Ascending aorta (tissue), 2 donors: ENCODE results near the gene DACH2. TPM values are rescaled to one million over a fixed set of nuclear protein-coding genes. Genes with fewer than 3 reads are reported as not detected.

Source experiments
- DNase-seq, 2 donors: peaks; one replicate each; pipeline ENCODE4 v3.0.0-alpha.2; 2019; ENCODE audit warnings: low spot score in 2 of 2
- H3K27ac ChIP-seq, 2 donors: fragments of 200-600 bp; sonication (generic); one replicate each; pipeline ENCODE4 v1.5.1; 2016 to 2017; ENCODE audit warnings: mild to moderate bottlenecking in 1 of 2
- H3K27me3 ChIP-seq: fragments of 200-600 bp; sonication (generic); one replicate; pipeline ENCODE4 v1.5.1; 2017
- H3K36me3 ChIP-seq, 2 donors: fragments of 200-600 bp; sonication (generic); one replicate each; pipeline ENCODE4 v1.5.1; 2016
- H3K4me1 ChIP-seq, 2 donors: fragments of 200-600 bp; sonication (generic); one replicate each; pipeline ENCODE4 v1.5.1; 2016 to 2017; ENCODE audit warnings: mild to moderate bottlenecking in 1 of 2
- H3K4me3 ChIP-seq, 2 donors: fragments of 200-600 bp; sonication (generic); one replicate each; pipeline ENCODE4 v1.5.1; 2016 to 2017; ENCODE audit warnings: mild to moderate bottlenecking in 1 of 2
- H3K9me3 ChIP-seq, 2 donors: fragments of 200-600 bp; sonication (generic); one replicate each; pipeline ENCODE4 v1.5.1; 2016
- intact Hi-C: fragments of 100-400 bp; cut with DNase I; formaldehyde crosslinking; loops from one replicate; pipeline ENCODE4 v1.15.1; 2023
- total RNA-seq: library from RNA; depleted of rRNA; stranded (reverse); fragments of >200 nt; gene quantifications from one replicate; pipeline ENCODE4 v1.1.0, GENCODE V29; 2016
- TF ChIP-seq, protein P1 (sequence below), 3 experiments: fragments of 200-600 bp in 2 of 3; fragments of 450-650 bp in 1 of 3; sonication (generic) in 2 of 3; IDR thresholded peaks; one replicate each; pipeline ENCODE4 v1.5.1; 2016 to 2019; ENCODE audit warnings: antibody characterized with exemption in 3 of 3, mild to moderate bottlenecking in 1 of 3, moderate library complexity in 1 of 3

DACH2 gene
- total RNA-seq, 1 donor from 2014 or later: not detected

- no peak overlapping the region for H3K27ac ChIP-seq
- H3K4me1 ChIP-seq: no peaks in the 10 kb centered on the region
- no peaks in the 10 kb centered on the region for H3K9me3 ChIP-seq
- DNase-seq: no peak
- TF ChIP-seq, protein P1, sequence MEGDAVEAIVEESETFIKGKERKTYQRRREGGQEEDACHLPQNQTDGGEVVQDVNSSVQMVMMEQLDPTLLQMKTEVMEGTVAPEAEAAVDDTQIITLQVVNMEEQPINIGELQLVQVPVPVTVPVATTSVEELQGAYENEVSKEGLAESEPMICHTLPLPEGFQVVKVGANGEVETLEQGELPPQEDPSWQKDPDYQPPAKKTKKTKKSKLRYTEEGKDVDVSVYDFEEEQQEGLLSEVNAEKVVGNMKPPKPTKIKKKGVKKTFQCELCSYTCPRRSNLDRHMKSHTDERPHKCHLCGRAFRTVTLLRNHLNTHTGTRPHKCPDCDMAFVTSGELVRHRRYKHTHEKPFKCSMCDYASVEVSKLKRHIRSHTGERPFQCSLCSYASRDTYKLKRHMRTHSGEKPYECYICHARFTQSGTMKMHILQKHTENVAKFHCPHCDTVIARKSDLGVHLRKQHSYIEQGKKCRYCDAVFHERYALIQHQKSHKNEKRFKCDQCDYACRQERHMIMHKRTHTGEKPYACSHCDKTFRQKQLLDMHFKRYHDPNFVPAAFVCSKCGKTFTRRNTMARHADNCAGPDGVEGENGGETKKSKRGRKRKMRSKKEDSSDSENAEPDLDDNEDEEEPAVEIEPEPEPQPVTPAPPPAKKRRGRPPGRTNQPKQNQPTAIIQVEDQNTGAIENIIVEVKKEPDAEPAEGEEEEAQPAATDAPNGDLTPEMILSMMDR (IDR thresholded peaks at IDR 0.05): no peak
- intact Hi-C loops: no loop called here
- no peak overlapping the region for H3K4me3 ChIP-seq
- H3K36me3 ChIP-seq: no peaks in the 10 kb centered on the region
- no peaks in the 10 kb centered on the region for H3K27me3 ChIP-seq
Observed at GRCh38 chrX:86137071-86137470, 11.2 kb upstream of the DACH2 start.

DNA sequence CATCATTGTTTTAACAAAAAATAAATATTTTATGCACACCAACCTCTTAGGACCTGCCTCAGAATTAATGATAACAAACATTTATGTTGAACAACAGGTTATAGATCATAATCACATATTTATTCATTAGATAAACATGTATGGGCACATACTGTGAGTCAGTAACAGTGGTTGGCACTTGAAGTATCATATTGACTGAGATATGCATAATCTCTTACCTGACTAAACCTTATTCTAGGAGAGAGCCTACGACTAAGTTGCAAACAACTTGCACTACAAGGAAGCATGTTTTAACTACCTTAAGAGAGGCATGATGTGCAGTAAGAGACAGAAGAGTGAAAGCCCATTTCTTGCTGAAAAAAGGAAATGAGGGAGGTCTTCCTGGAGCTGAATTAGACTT lies 6.5 kb upstream of the DACH2 start:
- no peak for DNase-seq
- no peaks in the 10 kb centered on the region for H3K36me3 ChIP-seq
- H3K4me3 ChIP-seq: no peak overlapping the region
- no peaks in the 10 kb centered on the region for H3K9me3 ChIP-seq
- H3K4me1 ChIP-seq: no peaks in the 10 kb centered on the region
- H3K27ac ChIP-seq: no peak overlapping the region
- intact Hi-C loops: no loop called here
- TF ChIP-seq, protein P1 (IDR thresholded peaks at IDR 0.05): no peak
- no peaks in the 10 kb centered on the region for H3K27me3 ChIP-seq

DNA sequence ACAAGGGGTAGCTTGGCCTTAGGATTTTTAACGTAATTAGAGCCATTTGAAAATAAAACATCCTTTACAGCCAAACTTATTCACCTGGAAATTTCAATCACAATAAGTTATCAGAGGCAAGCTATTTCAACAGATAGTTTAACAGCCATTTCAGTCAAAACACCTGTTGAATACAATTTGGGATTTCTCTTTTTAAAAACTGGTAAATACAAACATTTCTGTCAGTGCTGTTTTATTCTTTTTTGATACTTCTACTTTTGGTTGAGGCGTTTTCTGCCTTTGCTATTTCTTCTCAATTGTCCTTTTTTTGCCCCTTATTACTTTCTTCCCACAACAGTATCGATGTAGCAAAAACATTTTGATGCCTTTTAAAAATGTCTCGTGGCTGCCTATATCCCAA lies 2.1 kb upstream of the DACH2 start:
- intact Hi-C loops: loop anchor here (5.0 kb wide), 1 partner anchor 99 kb away; the partner anchor contains the start of gene CHM
- H3K27me3 ChIP-seq: no peaks in the 10 kb centered on the region
- no peak for DNase-seq
- H3K27ac ChIP-seq: no peak overlapping the region
- H3K4me1 ChIP-seq: no peaks in the 10 kb centered on the region
- no peaks in the 10 kb centered on the region for H3K9me3 ChIP-seq
- no peaks in the 10 kb centered on the region for H3K36me3 ChIP-seq
- TF ChIP-seq, protein P1 (IDR thresholded peaks at IDR 0.05): no peak
- no peak overlapping the region for H3K4me3 ChIP-seq

DNA sequence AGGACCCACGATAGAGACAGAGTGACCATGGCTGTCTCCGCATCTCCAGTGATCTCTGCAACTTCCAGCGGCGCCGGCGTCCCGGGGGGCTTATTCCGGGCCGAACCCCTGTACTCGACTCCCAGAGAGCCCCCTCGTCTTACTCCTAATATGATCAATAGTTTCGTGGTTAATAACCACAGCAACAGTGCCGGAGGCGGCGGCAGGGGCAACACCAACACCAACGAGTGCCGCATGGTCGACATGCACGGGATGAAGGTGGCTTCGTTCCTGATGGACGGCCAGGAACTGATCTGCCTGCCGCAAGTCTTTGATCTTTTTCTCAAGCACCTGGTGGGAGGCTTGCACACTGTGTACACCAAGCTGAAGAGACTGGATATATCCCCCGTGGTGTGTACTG lies 343 bp downstream of the DACH2 start:
- intact Hi-C loops: loop anchor here (5.0 kb wide), 1 partner anchor 101 kb away; the partner anchor contains the start of gene CHM
- Histone ChIP-seq H3K9me3 (no peaks in the 10 kb centered on the region), H3K4me3 (peak overlapping the region; percentile 45 to 55), H3K27me3 (no peaks in the 10 kb centered on the region), H3K36me3 (no peaks in the 10 kb centered on the region), H3K27ac (no peak overlapping the region), H3K4me1 (no peaks in the 10 kb centered on the region)
- TF ChIP-seq, protein P1 (IDR thresholded peaks at IDR 0.05): no peak
- DNase-seq: no peak

- intact Hi-C loops: loop anchor here (5.0 kb wide), 1 partner anchor 102 kb away; the partner anchor contains the start of gene CHM
- H3K27ac ChIP-seq: no peak overlapping the region
- H3K27me3 ChIP-seq: no peaks in the 10 kb centered on the region
- no peaks in the 10 kb centered on the region for H3K9me3 ChIP-seq
- no peaks in the 10 kb centered on the region for H3K36me3 ChIP-seq
- H3K4me1 ChIP-seq: no peaks in the 10 kb centered on the region
- DNase-seq: no peak
- TF ChIP-seq, protein P1 (IDR thresholded peaks at IDR 0.05): no peak
- peak overlapping the region; percentile 11 to 55 for H3K4me3 ChIP-seq
Observed at GRCh38 chrX:86149119-86149518, 868 bp downstream of the DACH2 start.

- TF ChIP-seq, protein P1 (IDR thresholded peaks at IDR 0.05): no peak
- H3K27ac ChIP-seq: no peak overlapping the region
- no peak overlapping the region for H3K4me3 ChIP-seq
- intact Hi-C loops: no loop called here
- H3K27me3 ChIP-seq: no peaks in the 10 kb centered on the region
- H3K4me1 ChIP-seq: no peaks in the 10 kb centered on the region
- no peak for DNase-seq
- H3K9me3 ChIP-seq: no peaks in the 10 kb centered on the region
- H3K36me3 ChIP-seq: no peaks in the 10 kb centered on the region
Observed at GRCh38 chrX:86154553-86154952, 6.3 kb downstream of the DACH2 start.
